H1 (cell line): ENCODE results near the gene IL19. TPM values are rescaled to one million over a fixed set of nuclear protein-coding genes. Genes with fewer than 3 reads are reported as not detected.

Experiments
- CTCF ChIA-PET: fragments of 300-600 bp; sonication (Branson Sonifier 250); formaldehyde crosslinking; loops from one replicate; lab custom pipeline; 2021; ENCODE audit not compliant: partially characterized antibody; lab: Charles Lee
- POLR2A ChIA-PET: fragments of 300-600 bp; sonication (Branson Sonifier 250); formaldehyde crosslinking; loops from one replicate; lab custom pipeline; 2021; ENCODE audit warnings: inconsistent platforms; ENCODE audit not compliant: partially characterized antibody; lab: Charles Lee
- DNase-seq, 2 experiments: peaks; one replicate each; pipeline versions ENCODE4 v3.0.0 to v3.0.0-alpha.2; 2010 to 2022; ENCODE audit warnings: low spot score in 2 of 2, low read depth in 1 of 2, mixed read lengths in 1 of 2
- FAIRE-seq: peaks from 2 replicates; lab custom pipeline; 2011; peaks lifted over from hg19 to GRCh38; lab: Jason Lieb, UNC
- H2AFZ ChIP-seq: 2 replicates; pipeline ENCODE4 v1.8.1; 2012; ENCODE audit warnings: low read length, inconsistent platforms
- H2AK5ac ChIP-seq: 2 replicates; pipeline ENCODE4 v1.6.1; 2013; ENCODE audit warnings: low read depth, low read length
- H2BK120ac ChIP-seq: replicated peaks from 2 replicates; pipeline ENCODE3; 2013; ENCODE audit warnings: low read depth, low read length, inconsistent platforms
- H2BK12ac ChIP-seq: 2 replicates; pipeline ENCODE4 v1.6.1; 2013; ENCODE audit warnings: low read depth, low read length
- H2BK15ac ChIP-seq: 2 replicates; pipeline ENCODE4 v1.6.1; 2013; ENCODE audit warnings: low read length
- H2BK20ac ChIP-seq: 2 replicates; pipeline ENCODE4 v1.6.1; 2013; ENCODE audit warnings: low read length
- H2BK5ac ChIP-seq: 2 replicates; pipeline ENCODE4 v1.6.1; 2013; ENCODE audit warnings: low read depth, low read length
- H3K14ac ChIP-seq: 2 replicates; pipeline ENCODE4 v1.6.1; 2013; ENCODE audit warnings: inconsistent platforms; ENCODE audit not compliant: insufficient read length
- H3K18ac ChIP-seq: 2 replicates; pipeline ENCODE4 v1.6.1; 2013; ENCODE audit warnings: low read length; ENCODE audit errors: extremely low read depth
- H3K23ac ChIP-seq: 2 replicates; pipeline ENCODE4 v1.6.1; 2013; ENCODE audit warnings: inconsistent platforms; ENCODE audit not compliant: insufficient read length
- H3K23me2 ChIP-seq: 2 replicates; pipeline ENCODE4 v1.6.1; 2013; ENCODE audit warnings: low read depth, low read length
- H3K27ac ChIP-seq: 2 replicates; pipeline ENCODE4 v1.6.1; 2011; ENCODE audit warnings: low read depth, low read length, inconsistent platforms
- H3K27me3 ChIP-seq, 4 experiments: replicated peaks in 1 of 4; 1 replicate in 1 of 4; 2 replicates in 3 of 4; pipeline versions ENCODE4 v1.6.1 to v1.8.1; 2011 to 2013; ENCODE audit warnings: low read length in 3 of 4, mild to moderate bottlenecking in 3 of 4, inconsistent platforms in 2 of 4, mixed read lengths in 2 of 4, moderate library complexity in 1 of 4; ENCODE audit not compliant: control insufficient read depth in 3 of 4, insufficient read depth in 3 of 4; ENCODE audit errors: extremely low read depth in 1 of 4
- H3K36me3 ChIP-seq, 4 experiments: 2 replicates each; pipeline versions ENCODE4 v1.6.1 to v1.8.1; 2011 to 2013; ENCODE audit warnings: mild to moderate bottlenecking in 4 of 4, low read length in 3 of 4, moderate library complexity in 2 of 4, control low read depth in 1 of 4, inconsistent platforms in 1 of 4; ENCODE audit not compliant: insufficient read depth in 4 of 4, control insufficient read depth in 2 of 4
- H3K4ac ChIP-seq: replicated peaks from 2 replicates; pipeline ENCODE3; 2013; ENCODE audit warnings: low read length, low read depth, mixed read lengths, inconsistent platforms; ENCODE audit not compliant: insufficient read length
- H3K4me1 ChIP-seq, 4 experiments: replicated peaks in 1 of 4; 1 replicate in 1 of 4; 2 replicates in 3 of 4; pipeline versions ENCODE4 v1.6.1 to v1.8.1; 2011 to 2013; ENCODE audit warnings: low read length in 3 of 4, inconsistent platforms in 2 of 4, mixed read lengths in 1 of 4; ENCODE audit not compliant: insufficient read depth in 4 of 4, control insufficient read depth in 3 of 4
- H3K4me2 ChIP-seq, 2 experiments: 2 replicates each; pipeline versions ENCODE4 v1.6.1 to v1.8.1; 2011 to 2013; ENCODE audit warnings: low read depth in 2 of 2, low read length in 2 of 2, control low read depth in 1 of 2, inconsistent platforms in 1 of 2, mild to moderate bottlenecking in 1 of 2; ENCODE audit not compliant: insufficient read depth in 1 of 2
- H3K4me3 ChIP-seq, 4 experiments: fragments of 200-600, 300-600 bp in 1 of 4; sonication (generic), shearing (Covaris generic), sonication (Bioruptor Twin) in 1 of 4; 2 replicates each; pipeline versions ENCODE4 v1.5.1 to v1.8.1; 2011 to 2016; ENCODE audit warnings: low read length in 4 of 4, low read depth in 3 of 4, control low read depth in 2 of 4, inconsistent platforms in 2 of 4, mild to moderate bottlenecking in 2 of 4, mixed read lengths in 1 of 4, moderate library complexity in 1 of 4; ENCODE audit not compliant: insufficient read depth in 2 of 4; ENCODE audit errors: extremely low read depth in 1 of 4
- H3K56ac ChIP-seq: replicated peaks from 2 replicates; pipeline ENCODE3; 2013; ENCODE audit warnings: low read depth, mild to moderate bottlenecking, mixed read lengths, low read length, inconsistent platforms; ENCODE audit not compliant: insufficient read length
- H3K79me1 ChIP-seq: 2 replicates; pipeline ENCODE4 v1.6.1; 2013; ENCODE audit warnings: low read depth, low read length, control low read depth
- H3K79me2 ChIP-seq, 2 experiments: 2 replicates each; pipeline versions ENCODE4 v1.6.1 to v1.8.1; 2012 to 2013; ENCODE audit warnings: low read length in 2 of 2, mild to moderate bottlenecking in 2 of 2, inconsistent platforms in 1 of 2; ENCODE audit not compliant: insufficient read depth in 2 of 2, control insufficient read depth in 1 of 2
- H3K9ac ChIP-seq, 4 experiments: replicated peaks in 1 of 4; 1 replicate in 1 of 4; 2 replicates in 3 of 4; pipeline versions ENCODE4 v1.6.1 to v1.8.1; 2011 to 2013; ENCODE audit warnings: low read depth in 3 of 4, low read length in 3 of 4, control low read depth in 2 of 4, mild to moderate bottlenecking in 2 of 4, moderate library complexity in 2 of 4, inconsistent platforms in 1 of 4; ENCODE audit errors: extremely low read depth in 1 of 4
- H3K9me3 ChIP-seq, 2 experiments: 2 replicates each; pipeline versions ENCODE4 v1.6.1 to v1.8.1; 2012 to 2013; ENCODE audit warnings: mild to moderate bottlenecking in 2 of 2, moderate library complexity in 2 of 2, control low read depth in 1 of 2, inconsistent platforms in 1 of 2, low read depth in 1 of 2, low read length in 1 of 2, mixed read lengths in 1 of 2; ENCODE audit not compliant: insufficient read depth in 2 of 2
- H4K20me1 ChIP-seq, 2 experiments: replicated peaks in 1 of 2; 2 replicates each; pipeline versions ENCODE3 to v1.8.1; 2011 to 2013; ENCODE audit warnings: inconsistent platforms in 2 of 2, low read length in 2 of 2, mild to moderate bottlenecking in 1 of 2; ENCODE audit not compliant: insufficient read depth in 2 of 2, control insufficient read depth in 1 of 2
- H4K5ac ChIP-seq: 2 replicates; pipeline ENCODE4 v1.6.1; 2013; ENCODE audit warnings: low read length, low read depth, mixed read lengths, inconsistent platforms; ENCODE audit not compliant: insufficient read length
- H4K8ac ChIP-seq: 2 replicates; pipeline ENCODE4 v1.8.0; 2013; ENCODE audit warnings: mild to moderate bottlenecking, moderate library complexity, low read length, inconsistent platforms; ENCODE audit not compliant: insufficient read depth; ENCODE audit errors: extremely low read depth
- H4K91ac ChIP-seq: replicated peaks from 2 replicates; pipeline ENCODE3; 2013; ENCODE audit warnings: low read length, mixed read lengths, inconsistent platforms; ENCODE audit not compliant: insufficient read length
- CBX5 ChIP-seq: fragments of 300-800, 300-1000 bp; sonication (generic); IDR thresholded peaks from 2 replicates; pipeline ENCODE4 v1.7.1; 2016; ENCODE audit warnings: antibody characterized with exemption, low read length, low read depth
- HDAC2 ChIP-seq, 2 experiments: fragments of 300-600 bp in 1 of 2; sonication (generic) in 1 of 2; IDR thresholded peaks; 2 replicates each; pipeline ENCODE4 v1.6.1; 2011 to 2012; ENCODE audit warnings: low read depth in 2 of 2, low read length in 2 of 2, mild to moderate bottlenecking in 2 of 2, moderate library complexity in 2 of 2, borderline replicate concordance in 1 of 2, inconsistent platforms in 1 of 2
- RXRA ChIP-seq: IDR thresholded peaks from 2 replicates; pipeline ENCODE4 v1.6.1; 2011; ENCODE audit warnings: low read depth, mild to moderate bottlenecking, low read length, moderate library complexity; ENCODE audit not compliant: insufficient read depth
- SIRT6 ChIP-seq: IDR thresholded peaks from one replicate; pipeline ENCODE4 v1.7.1; 2012; ENCODE audit warnings: low read length, inconsistent platforms
- SP2 ChIP-seq: IDR thresholded peaks from 2 replicates; pipeline ENCODE4 v1.6.1; 2012; ENCODE audit warnings: mild to moderate bottlenecking, low read length, inconsistent platforms
- TAF7 ChIP-seq: optimal IDR thresholded peaks from 2 replicates; pipeline ENCODE3; 2011; ENCODE audit warnings: low read depth, mild to moderate bottlenecking, inconsistent platforms, low read length, moderate library complexity, borderline replicate concordance
- WGBS, 2 experiments: shearing (Covaris generic) in 1 of 2; methylation state at CpG; one replicate each; pipeline versions ENCODE4 v1.1.6 to v1.1.7; 2013 to 2015; ENCODE audit warnings: low lambda C conversion rate in 2 of 2, mixed read lengths in 2 of 2, inconsistent platforms in 1 of 2, low coverage in 1 of 2, missing lambda C conversion rate in 1 of 2; ENCODE audit not compliant: insufficient replicate concordance in 2 of 2, insufficient coverage in 1 of 2, insufficient read length in 1 of 2; ENCODE audit errors: extremely low coverage in 1 of 2, missing lambda C conversion rate in 1 of 2; 5-methylcytosine and 5-hydroxymethylcytosine counted together
- polyA plus RNA-seq, 7 experiments: library from polyadenylated mRNA; depleted of rRNA in 3 of 7; stranded (reverse) in 5 of 7; unstranded in 2 of 7; fragments of >200 nt in 5 of 7; fragments of 200-250 nt in 2 of 7; gene quantifications; 1 replicate in 5 of 7; 2 replicates in 1 of 7; 4 replicates in 1 of 7; pipeline versions ENCODE4 v1.2.1 to v1.2.3, GENCODE V29; 2011 to 2013; ENCODE audit warnings: missing spikeins in 2 of 7, mixed read lengths in 2 of 7
- total RNA-seq: library from RNA; stranded (reverse); fragmentation: NEBNext Ultra II Directional; extraction: Animal tissue kit (Norgen Biotek cat#: 25700); gene quantifications from 2 replicates; pipeline ENCODE4 v1.2.1, GENCODE V29; 2021

Gene IL19
- total and polyA plus RNA-seq, 2 of the 8 experiments (the other 6 are each of a cell fraction or from before 2014, with no cell fraction given): not detected

- H3K9me3 ChIP-seq: no peaks in the 10 kb centered on the region
- no peak overlapping the region for H3K4me2 ChIP-seq
- H3K23ac ChIP-seq: no peak overlapping the region
- H3K14ac ChIP-seq: no peak overlapping the region
- H2BK5ac ChIP-seq: no peak overlapping the region
- no peak overlapping the region for H3K18ac ChIP-seq
- DNase-seq (no peak), FAIRE-seq (no peak)
- H3K36me3 ChIP-seq: no peaks in the 10 kb centered on the region
- H2BK12ac ChIP-seq: no peak overlapping the region
- 77% methylated on average over 14 of the region's 14 CpGs; no CpG with 5 or more reads in 1 of the 2 experiments for WGBS, 2 experiments
- TF ChIP-seq RXRA (no peak), SP2 (no peak), SIRT6 (no peak), CBX5 (no peak), TAF7 (no peak), HDAC2 (IDR thresholded peaks at IDR 0.05; ENCODE audit: borderline replicate concordance in 1 of 2, low read depth in 2 of 2, low read length in 2 of 2) (no peak)
- no peaks in the 10 kb centered on the region; the same call in 1 of the 2 replicates for H3K23me2 ChIP-seq
- no peak overlapping the region; the same call in 1 of the 2 replicates for H2AFZ ChIP-seq
- no peak overlapping the region for H4K91ac ChIP-seq
- H2BK20ac ChIP-seq: no peak overlapping the region
- H2AK5ac ChIP-seq: no peak overlapping the region
- H2BK15ac ChIP-seq: no peak overlapping the region
- H3K4me1 ChIP-seq: no peaks in the 10 kb centered on the region; a peak in 1 of 7 replicates
- H3K27me3 ChIP-seq: peaks cover 0 to 2% (median 0%) of the 10 kb centered on the region in 4 experiments; a peak in 1 of 7 replicates
- ChIA-PET POLR2A (no interaction called here), CTCF (interaction anchor here (0.6 to 4.7 kb wide), 18 partner anchors 7 to 1977 kb away, joined by 3 to 30 read pairs (median 4); no protein-coding TSS in a partner anchor)
- H3K9ac ChIP-seq: no peak overlapping the region
- no peak overlapping the region for H3K4ac ChIP-seq
- no peak overlapping the region for H3K27ac ChIP-seq
- no peak overlapping the region for H2BK120ac ChIP-seq
- no peak overlapping the region for H3K56ac ChIP-seq
- H4K5ac ChIP-seq: no peak overlapping the region
- no peak overlapping the region for H3K4me3 ChIP-seq
- H3K79me2 ChIP-seq: no peaks in the 10 kb centered on the region
- H3K79me1 ChIP-seq: no peaks in the 10 kb centered on the region
- H4K8ac ChIP-seq: no peak overlapping the region
- no peaks in the 10 kb centered on the region for H4K20me1 ChIP-seq
These were observed 1.9 kb upstream of the IL19 start for GRCh38 chr1:206768472-206769303.
